GM21528 (cell line): Measurements from ENCODE around the gene CNTN5.

Experiments
- ATAC-seq: cut with Tn5 transposase; IDR thresholded peaks from one replicate; pipeline ENCODE4 v1.9.1; 2021; ENCODE audit warnings: mild to moderate bottlenecking, moderate library complexity; ENCODE audit not compliant: unreplicated experiment, low FRiP score

Gene CNTN5

GRCh38 chr11:99370549-99371216, 349.9 kb downstream of the CNTN5 start:
- no peak for ATAC-seq

- ATAC-seq: no peak
Observed at GRCh38 chr11:99371257-99371656, 350.5 kb downstream of the CNTN5 start.

DNA sequence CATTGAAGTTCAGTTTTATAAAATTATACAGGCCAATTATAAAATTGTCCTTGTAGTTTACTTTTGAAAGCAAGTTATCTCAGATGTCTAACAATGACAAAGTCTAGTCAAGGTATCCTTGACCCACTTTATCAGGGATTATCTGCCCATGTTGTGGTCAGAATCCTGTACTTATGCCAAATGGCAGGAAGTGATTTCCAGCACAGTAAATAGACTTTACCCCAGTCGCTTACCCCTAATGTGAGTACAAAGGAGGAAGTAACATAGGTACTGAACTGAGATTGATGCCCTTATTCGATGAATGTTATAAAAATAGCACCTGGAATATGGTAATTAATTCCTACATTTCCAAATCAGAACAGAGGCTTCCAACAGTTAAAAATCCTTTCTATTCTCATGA, 355.7 kb downstream of the CNTN5 start:
- ATAC-seq: no peak

DNA sequence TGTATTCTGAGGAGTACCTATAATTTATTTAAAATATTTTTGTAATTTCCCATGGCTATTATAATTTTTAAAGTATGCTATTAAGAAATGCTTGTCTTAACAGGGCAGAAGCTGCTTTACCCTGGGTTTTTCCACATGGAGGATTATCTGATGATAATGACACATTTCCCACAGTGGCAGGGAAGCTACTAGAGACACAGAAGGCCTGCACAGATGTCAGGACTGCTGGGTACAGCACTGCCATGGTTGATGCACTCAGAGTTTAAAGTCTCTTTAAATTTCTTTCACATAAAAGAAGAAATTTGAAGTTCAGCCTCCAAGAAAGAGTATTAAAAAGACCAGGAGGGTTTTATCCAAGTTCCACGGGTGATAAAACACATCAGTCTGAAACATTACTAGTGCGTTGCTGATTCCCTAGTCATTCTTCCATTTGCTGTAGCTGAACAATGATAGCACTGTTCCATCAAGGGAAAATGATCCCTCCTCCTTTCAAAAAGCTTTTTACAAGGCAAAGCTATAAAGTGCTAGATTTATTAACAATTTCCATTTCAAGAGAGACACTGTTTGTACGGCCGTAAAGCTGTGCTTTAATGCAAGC, 363.0 kb downstream of the CNTN5 start:
- ATAC-seq: no peak

GRCh38 chr11:99391245-99391644, 370.5 kb downstream of the CNTN5 start:
- no peak for ATAC-seq

GRCh38 chr11:99406345-99406744, 385.6 kb downstream of the CNTN5 start:
- ATAC-seq: no peak

GRCh38 chr11:99410636-99411035, 389.9 kb downstream of the CNTN5 start:
- ATAC-seq: no peak

DNA sequence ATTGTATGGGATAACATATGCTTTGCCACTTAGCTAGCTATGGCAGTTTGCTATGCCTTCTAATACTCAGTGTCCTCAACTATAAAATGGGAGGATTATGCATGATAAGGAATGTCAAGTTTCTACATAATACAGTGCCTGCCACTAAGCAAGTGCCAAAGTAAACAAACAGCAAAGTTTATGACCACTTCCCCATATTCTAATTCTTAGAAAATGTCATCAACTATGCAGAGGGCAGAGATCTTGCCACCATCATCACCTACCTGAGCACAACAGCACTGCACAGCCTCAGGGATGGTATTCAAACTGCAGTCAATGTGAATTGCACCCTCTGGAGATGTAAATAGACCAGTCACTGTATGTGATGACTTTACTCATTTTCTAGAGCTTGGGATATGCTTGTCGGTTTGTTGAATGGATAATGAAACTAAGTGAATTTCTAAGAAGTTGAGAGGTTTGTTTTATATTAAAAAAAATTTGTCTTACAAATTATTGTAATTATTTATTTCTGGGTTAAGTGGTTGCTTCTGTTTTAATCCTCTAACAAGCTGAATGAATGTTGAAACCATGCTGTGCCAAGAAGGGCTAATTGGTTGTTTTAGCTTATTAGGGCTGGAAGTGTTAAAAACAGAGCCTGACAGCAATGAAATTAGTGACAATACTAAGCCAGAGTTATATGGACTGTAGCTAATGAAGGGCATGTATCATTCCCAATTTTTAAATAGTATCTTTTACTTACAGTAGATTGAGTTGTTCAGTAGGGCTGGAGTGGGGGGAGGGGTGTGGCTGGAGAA, 398.4 kb downstream of the CNTN5 start:
- no peak for ATAC-seq

DNA sequence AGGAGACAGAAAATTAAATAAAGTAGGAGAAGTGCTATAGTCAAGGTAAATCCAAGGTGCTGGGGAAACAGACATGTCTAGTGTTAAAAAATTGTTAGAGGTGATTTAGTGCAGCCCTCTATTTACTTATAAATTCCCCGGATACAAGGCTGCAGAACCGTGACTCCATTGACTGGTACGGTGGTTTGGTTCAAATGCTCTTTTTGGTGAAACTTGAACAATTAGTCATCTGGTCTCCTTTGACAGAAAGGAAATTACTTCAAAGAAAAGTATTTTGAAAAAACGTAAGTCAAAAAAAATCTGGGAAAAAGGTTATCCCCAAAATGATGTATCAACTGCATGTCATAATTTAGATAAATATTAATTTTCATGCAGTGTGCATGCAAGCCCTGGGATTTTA, 399.2 kb downstream of the CNTN5 start:
- no peak for ATAC-seq

DNA sequence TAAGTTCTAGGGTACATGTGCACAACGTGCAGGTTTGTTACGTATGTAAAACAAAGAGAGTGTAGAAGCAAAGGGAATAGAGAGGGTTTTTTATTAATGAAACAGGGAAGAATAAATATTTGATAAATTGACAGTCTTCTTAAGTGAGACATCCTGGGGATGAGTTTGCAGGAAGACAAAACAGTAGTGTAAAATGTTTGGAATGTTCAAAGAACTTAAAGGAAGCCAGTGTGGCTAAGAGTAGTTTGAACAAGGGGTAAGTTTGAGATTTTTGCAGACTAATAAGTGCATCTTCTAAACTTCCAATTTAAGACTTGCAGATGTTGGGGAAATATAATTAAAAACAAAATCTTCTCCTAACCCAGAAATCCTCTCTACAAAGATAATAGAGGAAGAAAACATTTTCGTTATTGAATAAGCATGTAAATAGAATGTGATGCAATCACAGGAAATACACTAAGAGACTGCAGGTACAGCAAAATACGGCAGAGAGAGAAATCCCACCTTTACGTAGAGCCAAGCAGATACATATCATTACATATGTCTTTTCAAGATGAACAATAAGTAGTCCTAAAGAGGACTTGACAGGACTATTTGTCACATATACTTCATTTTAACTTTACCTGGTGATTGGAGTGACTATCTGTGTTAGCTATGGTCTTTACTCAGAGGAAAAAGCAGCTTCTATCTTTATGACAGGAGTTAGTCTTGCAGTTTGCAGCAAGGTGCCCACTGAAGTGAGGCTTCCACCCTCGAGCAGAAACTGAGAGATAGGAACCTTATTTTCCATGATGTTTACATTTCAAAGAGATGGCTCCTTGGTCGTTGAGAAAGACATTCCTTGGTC, 402.1 kb downstream of the CNTN5 start:
- no peak for ATAC-seq

DNA sequence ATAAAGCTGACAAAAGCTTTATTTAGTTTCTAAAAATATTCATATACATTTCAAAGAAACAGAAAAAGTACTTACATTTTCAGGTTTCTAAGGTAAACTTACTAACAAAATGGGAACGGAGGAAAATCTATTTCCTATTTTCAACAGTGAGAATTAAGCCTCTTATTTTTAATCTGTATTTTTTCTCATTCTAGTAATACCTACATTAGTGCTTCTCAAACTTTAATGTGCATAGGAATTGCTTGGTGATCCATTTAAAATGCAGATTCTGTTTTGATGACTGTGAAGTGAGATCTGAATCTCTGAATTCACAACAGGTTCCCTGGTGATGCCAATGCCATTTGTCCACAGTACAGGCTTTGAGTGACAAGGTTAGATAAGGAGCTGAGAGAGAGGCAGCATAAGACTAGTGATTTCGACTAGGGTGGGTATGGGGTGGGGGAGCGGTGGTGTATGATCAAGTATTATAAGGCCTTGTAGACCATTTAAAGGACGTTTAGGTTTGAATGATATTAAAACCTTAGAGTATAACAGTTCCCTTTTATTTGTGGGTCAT, 402.8 kb downstream of the CNTN5 start:
- ATAC-seq: no peak

GRCh38 chr11:99424313-99425084, 403.8 kb downstream of the CNTN5 start:
- no peak for ATAC-seq

- no peak for ATAC-seq
Observed at GRCh38 chr11:99425596-99425995, 404.8 kb downstream of the CNTN5 start.

DNA sequence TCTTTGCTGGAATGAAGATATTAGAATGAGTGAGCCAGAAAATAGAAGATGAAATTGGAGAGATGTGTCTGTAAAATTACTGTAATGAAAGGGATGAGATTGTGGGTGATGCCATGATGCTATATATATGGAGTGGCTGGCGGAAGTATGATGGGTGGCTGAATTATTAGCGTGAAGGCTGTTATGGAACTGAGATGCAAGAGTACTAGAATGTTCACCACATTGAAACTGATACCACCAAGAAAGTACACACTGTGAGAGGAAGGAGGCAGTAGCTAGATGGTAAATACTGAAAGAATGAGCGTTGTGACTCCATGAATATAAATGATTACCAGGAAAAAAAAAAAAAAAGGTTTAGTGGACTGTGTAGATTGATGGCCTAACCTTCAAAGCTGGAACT, 411.9 kb downstream of the CNTN5 start:
- no peak for ATAC-seq

GRCh38 chr11:99443276-99443675, 422.5 kb downstream of the CNTN5 start:
- ATAC-seq: no peak

- no peak for ATAC-seq
Observed at GRCh38 chr11:99446400-99446799, 425.7 kb downstream of the CNTN5 start.

- no peak for ATAC-seq
Observed at GRCh38 chr11:99449345-99449744, 428.6 kb downstream of the CNTN5 start.

DNA sequence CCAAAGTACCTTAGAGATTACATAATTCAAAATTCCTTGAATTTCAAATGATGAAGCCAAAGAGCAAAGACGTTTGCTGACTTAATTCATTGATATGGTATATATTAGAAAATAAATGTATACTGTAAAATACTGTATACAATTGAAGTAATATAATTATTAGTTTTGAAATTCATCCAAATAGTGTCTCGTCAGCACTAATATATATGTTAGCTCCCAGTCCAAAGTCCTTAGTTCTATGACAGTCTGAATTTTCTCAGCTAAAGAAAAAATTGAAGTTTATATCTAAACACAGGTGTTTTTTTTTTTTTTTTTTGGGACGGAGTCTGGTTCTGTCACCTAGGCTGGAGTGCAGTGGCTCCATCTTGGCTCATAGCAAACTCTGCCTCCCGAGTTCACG, 431.3 kb downstream of the CNTN5 start:
- no peak for ATAC-seq

GRCh38 chr11:99461913-99462312, 441.2 kb downstream of the CNTN5 start:
- ATAC-seq: no peak

- no peak for ATAC-seq
Observed at GRCh38 chr11:99464985-99465384, 444.2 kb downstream of the CNTN5 start.
